OCI-LY3 (cell line): ENCODE measurements around the gene SYCP2L.
A peak's percentile ranks its signal among the peaks of the same experiment; 100 is the strongest.

Experiments
- H2AFZ ChIP-seq: fragments of 200-600, 300-600 bp; shearing (Covaris generic); 2 replicates; pipeline ENCODE4 v1.6.0; 2014; ENCODE audit warnings: antibody characterized with exemption, low read depth, low read length
- H3K27ac ChIP-seq: fragments of 200-600, 300-600 bp; sonication (generic); 2 replicates; pipeline ENCODE4 v1.5.1; 2014; ENCODE audit warnings: mild to moderate bottlenecking, low read length, moderate library complexity, mixed read lengths
- H3K27me3 ChIP-seq: fragments of 200-600, 300-600 bp; sonication (generic); 2 replicates; pipeline ENCODE4 v1.6.1; 2014; ENCODE audit warnings: low read depth, low read length, mixed read lengths
- H3K36me3 ChIP-seq: fragments of 200-600, 300-600 bp; sonication (generic); replicated peaks from 2 replicates; pipeline ENCODE3; 2014; ENCODE audit warnings: low read depth, low read length, mixed read lengths
- H3K4me1 ChIP-seq: fragments of 300-600, 200-600 bp; sonication (generic); 2 replicates; pipeline ENCODE4 v1.6.1; 2014; ENCODE audit warnings: low read length, mixed read lengths
- H3K4me2 ChIP-seq: fragments of 200-600, 300-600 bp; sonication (generic); 2 replicates; pipeline ENCODE4 v1.6.1; 2014; ENCODE audit warnings: low read length, mixed read lengths
- H3K4me3 ChIP-seq: fragments of 300-600, 200-600 bp; sonication (generic); 2 replicates; pipeline ENCODE4 v1.5.1; 2014; ENCODE audit warnings: antibody characterized with exemption, mild to moderate bottlenecking, low read length, moderate library complexity
- H3K79me2 ChIP-seq: fragments of 300-600, 200-600 bp; shearing (Covaris generic); 2 replicates; pipeline ENCODE4 v1.6.1; 2014; ENCODE audit warnings: mild to moderate bottlenecking, low read length, mixed read lengths
- H3K9ac ChIP-seq: fragments of 300-600, 200-600 bp; shearing (Covaris generic); 2 replicates; pipeline ENCODE4 v1.6.0; 2014; ENCODE audit warnings: mild to moderate bottlenecking, low read length, moderate library complexity
- H3K9me3 ChIP-seq: fragments of 200-600, 300-600 bp; shearing (Covaris generic); 2 replicates; pipeline ENCODE4 v1.6.1; 2014; ENCODE audit warnings: low read length, mixed read lengths; ENCODE audit not compliant: insufficient read depth
- H4K20me1 ChIP-seq: fragments of 200-600, 300-600 bp; sonication (generic); 2 replicates; pipeline ENCODE4 v1.6.1; 2016; ENCODE audit warnings: low read length, mixed read lengths; ENCODE audit not compliant: insufficient read depth
- CTCF ChIP-seq: fragments of 200-600, 300-600 bp; sonication (generic); IDR thresholded peaks from 2 replicates; pipeline ENCODE4 v1.5.1; 2014; ENCODE audit warnings: antibody characterized with exemption, low read length, low read depth
- EZH2phosphoT487 ChIP-seq: fragments of 200-600 bp; shearing (Covaris generic); IDR thresholded peaks from 2 replicates; pipeline ENCODE4 v1.6.1; 2018; ENCODE audit warnings: antibody characterized with exemption, mixed run types, low read depth

The SYCP2L gene

GRCh38 chr6:11007715-11008608, 121.1 kb downstream of the SYCP2L start:
- no peak overlapping the region for H3K27ac ChIP-seq
- no peak overlapping the region for H3K9ac ChIP-seq
- H3K4me2 ChIP-seq: peak overlapping the region; percentile 49; the same call in 1 of the 2 replicates
- TF ChIP-seq EZH2phosphoT487 (no peak), CTCF (no peak)
- no peaks in the 10 kb centered on the region for H3K9me3 ChIP-seq
- no peaks in the 10 kb centered on the region for H3K36me3 ChIP-seq
- no peak overlapping the region for H3K4me3 ChIP-seq
- no peaks in the 10 kb centered on the region for H3K27me3 ChIP-seq
- no peaks in the 10 kb centered on the region for H3K79me2 ChIP-seq
- peaks cover 9% of the 10 kb centered on the region for H3K4me1 ChIP-seq
- H2AFZ ChIP-seq: no peak overlapping the region
- no peaks in the 10 kb centered on the region for H4K20me1 ChIP-seq

GRCh38 chr6:11008821-11009220, 122.0 kb downstream of the SYCP2L start:
- Histone ChIP-seq H4K20me1 (no peaks in the 10 kb centered on the region), H2AFZ (no peak overlapping the region), H3K4me1 (peaks cover 9% of the 10 kb centered on the region), H3K27ac (no peak overlapping the region), H3K27me3 (no peaks in the 10 kb centered on the region), H3K9ac (no peak overlapping the region), H3K4me3 (no peak overlapping the region), H3K9me3 (no peaks in the 10 kb centered on the region), H3K79me2 (no peaks in the 10 kb centered on the region), H3K4me2 (no peak overlapping the region), H3K36me3 (no peaks in the 10 kb centered on the region)
- TF ChIP-seq CTCF: no peak
- no peak for TF ChIP-seq EZH2phosphoT487

- H3K4me1 ChIP-seq: peaks cover 9% of the 10 kb centered on the region
- no peaks in the 10 kb centered on the region for H4K20me1 ChIP-seq
- H3K36me3 ChIP-seq: no peaks in the 10 kb centered on the region
- H3K9me3 ChIP-seq: no peaks in the 10 kb centered on the region
- no peak overlapping the region for H3K4me2 ChIP-seq
- H3K4me3 ChIP-seq: no peak overlapping the region
- H3K27me3 ChIP-seq: no peaks in the 10 kb centered on the region
- H3K9ac ChIP-seq: no peak overlapping the region
- no peak overlapping the region for H2AFZ ChIP-seq
- TF ChIP-seq EZH2phosphoT487: no peak
- no peak for TF ChIP-seq CTCF
- H3K27ac ChIP-seq: no peak overlapping the region
- no peaks in the 10 kb centered on the region for H3K79me2 ChIP-seq
Measured at GRCh38 chr6:11009353-11009752, 122.5 kb downstream of the SYCP2L start.

- Histone ChIP-seq H3K4me3 (no peak overlapping the region), H3K27me3 (no peaks in the 10 kb centered on the region), H3K79me2 (no peaks in the 10 kb centered on the region), H3K9me3 (no peaks in the 10 kb centered on the region), H3K9ac (no peak overlapping the region), H3K27ac (no peak overlapping the region), H4K20me1 (no peaks in the 10 kb centered on the region), H2AFZ (no peak overlapping the region), H3K4me1 (peaks cover 9% of the 10 kb centered on the region), H3K36me3 (no peaks in the 10 kb centered on the region), H3K4me2 (no peak overlapping the region)
- TF ChIP-seq EZH2phosphoT487 (no peak), CTCF (no peak)
Measured at GRCh38 chr6:11011787-11012234, 125.0 kb downstream of the SYCP2L start.
